Aorta (tissue), 4 donors: ENCODE data around the gene GTF3A. TPM values are rescaled to one million over a fixed set of nuclear protein-coding genes. Genes with fewer than 3 reads are reported as not detected.

Experiments
- polyA plus RNA-seq, 2 donors: library from polyadenylated mRNA; stranded (reverse); fragments of 200-250 nt; gene quantifications; one replicate each; pipeline ENCODE4 v1.2.3, GENCODE V29; 2013
- total RNA-seq, 2 donors: library from RNA; stranded (reverse); fragmentation: NEBNext Ultra II Directional; extraction: Animal tissue kit (Norgen Biotek cat#: 25700); gene quantifications; one replicate each; pipeline ENCODE4 v1.2.1, GENCODE V29; 2021
- donor health status: healthy with polysubstance abuse.
- donor health status: Bipolar disorder and iron deficiency.
- donor health status: DM: no; HTN: no; CAD: no.
- donor health status: DM: yes; HTN: yes; CAD: no.

The GTF3A gene
- total and polyA plus RNA-seq, 4 donors: 62.1 to 191 (median 72.0) TPM

Other genes starting within 250 kb of the GTF3A start
- gene RPL21, start 173.1 kb upstream of the GTF3A start, total RNA-seq: 100 to 1,000 TPM; 828 to 889 TPM
- gene RPL21, start 173.1 kb upstream of the GTF3A start, polyA plus RNA-seq: 1,000 to 10,000 TPM; 1,443 to 3,537 TPM
- gene RASL11A, start 153.8 kb upstream of the GTF3A start, total RNA-seq: 10 to 100 TPM; 40.5 to 58.2 TPM
- gene RASL11A, start 153.8 kb upstream of the GTF3A start, polyA plus RNA-seq: 10 to 100 TPM; 55.3 to 90.9 TPM
- 10 to 100 TPM; 26.8 to 43.8 TPM for gene MTIF3, start 25.9 kb downstream of the GTF3A start, total RNA-seq
- gene MTIF3, start 25.9 kb downstream of the GTF3A start, polyA plus RNA-seq: 10 to 100 TPM; 78.7 to 80.0 TPM
- gene LNX2, start 195.9 kb downstream of the GTF3A start, total RNA-seq: 10 to 100 TPM in 1 of 2 donors, 1 to 10 TPM in 1; 9.5 to 10.3 TPM
- gene LNX2, start 195.9 kb downstream of the GTF3A start, polyA plus RNA-seq: 1 to 10 TPM; 2.6 to 7.6 TPM
- 10 to 100 TPM; 63.3 to 89.3 TPM for gene POLR1D, start 197.3 kb downstream of the GTF3A start, total RNA-seq
- gene POLR1D, start 197.3 kb downstream of the GTF3A start, polyA plus RNA-seq: 100 to 1,000 TPM; 113 to 119 TPM